ENCODE data around the gene BAIAP2. TPM values are rescaled to one million over a fixed set of nuclear protein-coding genes. Genes with fewer than 3 reads are reported as not detected.

Gene BAIAP2
- total and polyA plus RNA-seq, 10 of the 15 experiments (the other 5 are each of a cell fraction or from before 2014, with no cell fraction given), result 0.15 to 1.2 (median 0.46) TPM; not detected in 2

- in situ Hi-C loops (cut with MboI) (no loop called here), intact Hi-C loops (cut with micrococcal nuclease; ENCODE audit: unreplicated experiment) (no loop called here)
- H4K20me1 ChIP-seq (ENCODE audit: control insufficient read depth, insufficient read depth), result no peaks in the 10 kb centered on the region
- BruUV-seq (replicated peaks), result no TSS peak
- H2AFZ ChIP-seq (ENCODE audit: control insufficient read depth, low read depth, low read length), result no peak overlapping the region
- no peaks in the 10 kb centered on the region for H3K79me2 ChIP-seq (ENCODE audit: control insufficient read depth, insufficient read depth, low read length)
- SMC1A ChIA-PET (ENCODE audit: uncharacterized antibody, unreplicated experiment), result no interaction called here
- no peaks in the 10 kb centered on the region for H3K36me3 ChIP-seq (ENCODE audit: control insufficient read depth in 2 of 2, insufficient read depth in 2 of 2, low read length in 1 of 2)
- no peak overlapping the region for H3K4me3 ChIP-seq
- DNase-seq (ENCODE audit: low read depth, low spot score) (no peak), FAIRE-seq (no peak), ATAC-seq (no peak)
- POLR2A ChIA-PET, result interaction anchor here (0.5 kb wide), 1 partner anchor 214 kb away, joined by 5 read pairs; the partner anchor contains the start of gene SLC38A10
- CTCF ChIA-PET, result no interaction called here
- no peak overlapping the region for H3K4me2 ChIP-seq (ENCODE audit: control insufficient read depth, insufficient read depth)
- WGBS (ENCODE audit: insufficient coverage, insufficient replicate concordance, low lambda C conversion rate, missing lambda C conversion rate), result 26% methylated on average over 32 of the region's 33 CpGs
- no peak for TF ChIP-seq CHD2 (IDR thresholded peaks at IDR 0.05; ENCODE audit: borderline replicate concordance, low read depth, low read length)
- TF ChIP-seq TCF3 (IDR thresholded peaks at IDR 0.05; ENCODE audit: borderline replicate concordance, insufficient read depth, low read depth, low read length), result no peak
- TF ChIP-seq, protein P1, sequence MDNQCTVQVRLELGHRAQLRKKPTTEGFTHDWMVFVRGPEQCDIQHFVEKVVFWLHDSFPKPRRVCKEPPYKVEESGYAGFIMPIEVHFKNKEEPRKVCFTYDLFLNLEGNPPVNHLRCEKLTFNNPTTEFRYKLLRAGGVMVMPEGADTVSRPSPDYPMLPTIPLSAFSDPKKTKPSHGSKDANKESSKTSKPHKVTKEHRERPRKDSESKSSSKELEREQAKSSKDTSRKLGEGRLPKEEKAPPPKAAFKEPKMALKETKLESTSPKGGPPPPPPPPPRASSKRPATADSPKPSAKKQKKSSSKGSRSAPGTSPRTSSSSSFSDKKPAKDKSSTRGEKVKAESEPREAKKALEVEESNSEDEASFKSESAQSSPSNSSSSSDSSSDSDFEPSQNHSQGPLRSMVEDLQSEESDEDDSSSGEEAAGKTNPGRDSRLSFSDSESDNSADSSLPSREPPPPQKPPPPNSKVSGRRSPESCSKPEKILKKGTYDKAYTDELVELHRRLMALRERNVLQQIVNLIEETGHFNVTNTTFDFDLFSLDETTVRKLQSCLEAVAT (IDR thresholded peaks at IDR 0.05), result no peak
- no peak for TF ChIP-seq STAT1 (conservative IDR thresholded peaks at IDR 0.05)
- TF ChIP-seq BCL11A (IDR thresholded peaks at IDR 0.05; ENCODE audit: low read depth, low read length), result no peak
- no peak for TF ChIP-seq POLR2AphosphoS5 (IDR thresholded peaks at IDR 0.05; ENCODE audit: low read length)
- H3K9me3 ChIP-seq (replicated peaks; ENCODE audit: control insufficient read depth, insufficient read depth, low read length), result no peaks in the 10 kb centered on the region
- H3K9ac ChIP-seq (ENCODE audit: control insufficient read depth, insufficient read depth, low read length), result no peak overlapping the region
- no peaks in the 10 kb centered on the region; a peak in 2 of 4 replicates for H3K27me3 ChIP-seq (replicated peaks in 1 of 2; ENCODE audit: control insufficient read depth in 2 of 2, insufficient read depth in 2 of 2, low read length in 1 of 2)
- RAD21 ChIA-PET (ENCODE audit: unreplicated experiment), result no interaction called here
- H3K27ac ChIP-seq (ENCODE audit: control insufficient read depth, insufficient read depth), result no peak overlapping the region
- no peaks in the 10 kb centered on the region for H3K4me1 ChIP-seq (ENCODE audit: control insufficient read depth, insufficient read depth, low read length)
These were observed 46.5 kb downstream of the BAIAP2 start for GRCh38 chr17:81081222-81082176.
